ENCODE measurements around the gene XIAP.

- TF ChIP-seq CTCF (IDR thresholded peaks at IDR 0.05), result no peak
- TF ChIP-seq POLR2A (IDR thresholded peaks at IDR 0.05), result no peak
These were observed 57.2 kb downstream of the XIAP start for GRCh38 chrX:123917069-123917468.

All from prostate gland (tissue), 2 donors.